Epidermal melanocyte (primary cell): ENCODE results near the gene FYCO1.
"Not testable (repeated sequence)": the region's sequence is repeated elsewhere in the genome, so short reads cannot be mapped to it uniquely, and the experiment has no call there.

Experiments
- DNase-seq: peaks from one replicate; pipeline ENCODE4 v3.0.0; 2011; ENCODE audit warnings: low spot score; ENCODE audit not compliant: insufficient read length

Gene FYCO1

GRCh38 chr3:46010519-46011113 lies 15.0 kb upstream of the FYCO1 start:
- DNase-seq: no peak

GRCh38 chr3:46008058-46008457 lies 12.4 kb upstream of the FYCO1 start:
- no peak for DNase-seq

GRCh38 chr3:46007280-46007679 lies 11.7 kb upstream of the FYCO1 start:
- no peak for DNase-seq

- DNase-seq: no peak
Measured at GRCh38 chr3:46006238-46007032, 10.8 kb upstream of the FYCO1 start.

- DNase-seq: not testable (repeated sequence)
Measured at GRCh38 chr3:46003706-46004105, 8.1 kb upstream of the FYCO1 start.

GRCh38 chr3:46001178-46001577 lies 5.6 kb upstream of the FYCO1 start:
- no peak for DNase-seq

GRCh38 chr3:45997942-45998341 lies 2.3 kb upstream of the FYCO1 start:
- no peak for DNase-seq

GRCh38 chr3:45997499-45997898 lies 1.9 kb upstream of the FYCO1 start:
- not testable (repeated sequence) for DNase-seq

- no peak for DNase-seq
Measured at GRCh38 chr3:45994419-45995235, 997 bp downstream of the FYCO1 start.

- DNase-seq: no peak
Measured at GRCh38 chr3:45993421-45994027, 2.1 kb downstream of the FYCO1 start.

GRCh38 chr3:45992821-45993221 lies 2.8 kb downstream of the FYCO1 start:
- DNase-seq: no peak

GRCh38 chr3:45992133-45992729 lies 3.4 kb downstream of the FYCO1 start:
- DNase-seq: no peak

GRCh38 chr3:45991341-45991740 lies 4.3 kb downstream of the FYCO1 start:
- DNase-seq: no peak

GRCh38 chr3:45990181-45990580 lies 5.4 kb downstream of the FYCO1 start:
- DNase-seq: no peak

GRCh38 chr3:45988804-45989203 lies 6.8 kb downstream of the FYCO1 start:
- DNase-seq: no peak

GRCh38 chr3:45988362-45988761 lies 7.3 kb downstream of the FYCO1 start:
- DNase-seq: no peak

GRCh38 chr3:45987368-45988291 lies 8.0 kb downstream of the FYCO1 start:
- no peak for DNase-seq

GRCh38 chr3:45986303-45986982 lies 9.2 kb downstream of the FYCO1 start:
- no peak for DNase-seq

- DNase-seq: no peak
Measured at GRCh38 chr3:45985532-45986302, 9.9 kb downstream of the FYCO1 start.
